ENCODE results near the gene GALNTL6. TPM values are rescaled to one million over a fixed set of nuclear protein-coding genes. Genes with fewer than 3 reads are reported as not detected.
"Not testable (repeated sequence)": the region's sequence is repeated elsewhere in the genome, so short reads cannot be mapped to it uniquely, and the experiment has no call there.

The GALNTL6 gene
- total and polyA plus RNA-seq, 7 donors = 0.14 to 2.5 (median 0.42) TPM; not detected in 1

GRCh38 chr4:172721659-172722058, 908.5 kb downstream of the GALNTL6 start:
- intact Hi-C loops (cut with DNase I) = no loop called here
- Histone ChIP-seq H3K27me3 (no peaks in the 10 kb centered on the region), H3K36me3 (no peaks in the 10 kb centered on the region), H3K27ac (no peak overlapping the region), H3K4me1 (no peaks in the 10 kb centered on the region), H3K4me3 (no peak overlapping the region), H3K9me3 (peaks cover 0 to 2% (median 0%) of the 10 kb centered on the region in 4 donors)
- DNase-seq = no peak
- TF ChIP-seq, protein P1, sequence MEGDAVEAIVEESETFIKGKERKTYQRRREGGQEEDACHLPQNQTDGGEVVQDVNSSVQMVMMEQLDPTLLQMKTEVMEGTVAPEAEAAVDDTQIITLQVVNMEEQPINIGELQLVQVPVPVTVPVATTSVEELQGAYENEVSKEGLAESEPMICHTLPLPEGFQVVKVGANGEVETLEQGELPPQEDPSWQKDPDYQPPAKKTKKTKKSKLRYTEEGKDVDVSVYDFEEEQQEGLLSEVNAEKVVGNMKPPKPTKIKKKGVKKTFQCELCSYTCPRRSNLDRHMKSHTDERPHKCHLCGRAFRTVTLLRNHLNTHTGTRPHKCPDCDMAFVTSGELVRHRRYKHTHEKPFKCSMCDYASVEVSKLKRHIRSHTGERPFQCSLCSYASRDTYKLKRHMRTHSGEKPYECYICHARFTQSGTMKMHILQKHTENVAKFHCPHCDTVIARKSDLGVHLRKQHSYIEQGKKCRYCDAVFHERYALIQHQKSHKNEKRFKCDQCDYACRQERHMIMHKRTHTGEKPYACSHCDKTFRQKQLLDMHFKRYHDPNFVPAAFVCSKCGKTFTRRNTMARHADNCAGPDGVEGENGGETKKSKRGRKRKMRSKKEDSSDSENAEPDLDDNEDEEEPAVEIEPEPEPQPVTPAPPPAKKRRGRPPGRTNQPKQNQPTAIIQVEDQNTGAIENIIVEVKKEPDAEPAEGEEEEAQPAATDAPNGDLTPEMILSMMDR (IDR thresholded peaks at IDR 0.05) = no peak
- no peak for TF ChIP-seq EP300 (IDR thresholded peaks at IDR 0.05)
- TF ChIP-seq POLR2A (IDR thresholded peaks at IDR 0.05) = no peak
- TF ChIP-seq POLR2AphosphoS5 (IDR thresholded peaks at IDR 0.05) = no peak
- 78 to 79% methylated on average over 4 of the region's 4 CpGs for WGBS, 2 donors

DNA sequence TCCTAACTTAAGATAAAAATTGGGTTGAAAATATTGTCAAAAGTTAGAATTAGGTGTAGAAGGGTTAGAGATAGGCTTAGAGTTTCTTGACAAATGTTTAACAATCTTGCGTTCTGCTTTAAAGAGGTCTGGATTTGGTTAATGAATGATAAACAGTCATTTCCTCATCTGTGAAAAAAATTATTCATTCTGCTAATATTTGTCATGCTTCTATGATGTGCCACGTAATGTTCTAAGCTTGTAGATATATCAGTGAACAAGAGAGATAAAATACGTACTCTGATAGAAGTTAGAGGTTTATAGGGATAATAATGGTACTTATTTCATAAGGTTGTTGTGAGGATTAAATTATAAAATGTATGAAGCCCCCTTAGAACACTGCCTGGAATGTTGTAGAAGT, 912.4 kb downstream of the GALNTL6 start:
- Histone ChIP-seq H3K4me1 (no peaks in the 10 kb centered on the region), H3K9me3 (no peaks in the 10 kb centered on the region), H3K36me3 (no peaks in the 10 kb centered on the region), H3K4me3 (no peak overlapping the region), H3K27ac (no peak overlapping the region), H3K27me3 (no peaks in the 10 kb centered on the region)
- 10 to 45% methylated on average over 3 of the region's 3 CpGs for WGBS, 2 donors
- intact Hi-C loops (cut with DNase I) = no loop called here
- DNase-seq = no peak
- TF ChIP-seq EP300 (IDR thresholded peaks at IDR 0.05) (no peak), POLR2A (IDR thresholded peaks at IDR 0.05) (no peak), POLR2AphosphoS5 (IDR thresholded peaks at IDR 0.05) (no peak)
- TF ChIP-seq, protein P1 (IDR thresholded peaks at IDR 0.05) = no peak

DNA sequence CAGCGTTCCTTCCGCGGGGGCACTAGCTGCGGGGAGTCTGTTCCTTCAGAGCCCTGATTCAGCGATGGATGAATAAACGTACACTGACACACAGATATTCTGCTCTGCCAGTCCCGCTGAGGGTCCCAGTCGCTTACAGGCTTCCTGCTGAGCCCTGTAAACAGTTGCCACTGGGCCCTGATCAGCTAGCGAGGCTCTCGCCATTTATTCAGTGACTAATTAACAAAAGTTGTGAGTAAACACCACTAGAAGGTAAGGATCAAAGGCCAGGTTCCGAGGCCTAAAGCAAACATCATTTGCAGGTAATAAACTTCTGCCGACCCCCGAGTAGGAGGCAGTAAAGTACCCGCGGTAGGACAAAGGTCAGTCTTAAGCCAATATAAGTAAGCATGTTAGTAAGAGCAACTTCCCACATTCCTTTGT, 912.8 kb downstream of the GALNTL6 start:
- TF ChIP-seq POLR2A (IDR thresholded peaks at IDR 0.05) (no peak), POLR2AphosphoS5 (IDR thresholded peaks at IDR 0.05) (no peak), EP300 (IDR thresholded peaks at IDR 0.05) (no peak)
- TF ChIP-seq, protein P1 (IDR thresholded peaks at IDR 0.05) = no peak
- intact Hi-C loops (cut with DNase I) = no loop called here
- H3K4me1 ChIP-seq = no peaks in the 10 kb centered on the region
- H3K9me3 ChIP-seq = no peaks in the 10 kb centered on the region
- no peaks in the 10 kb centered on the region for H3K27me3 ChIP-seq
- WGBS, 2 donors = 10 to 52% methylated on average over 15 of the region's 15 CpGs
- no peaks in the 10 kb centered on the region for H3K36me3 ChIP-seq
- no peak for DNase-seq
- H3K4me3 ChIP-seq = no peak overlapping the region
- H3K27ac ChIP-seq = no peak overlapping the region

DNA sequence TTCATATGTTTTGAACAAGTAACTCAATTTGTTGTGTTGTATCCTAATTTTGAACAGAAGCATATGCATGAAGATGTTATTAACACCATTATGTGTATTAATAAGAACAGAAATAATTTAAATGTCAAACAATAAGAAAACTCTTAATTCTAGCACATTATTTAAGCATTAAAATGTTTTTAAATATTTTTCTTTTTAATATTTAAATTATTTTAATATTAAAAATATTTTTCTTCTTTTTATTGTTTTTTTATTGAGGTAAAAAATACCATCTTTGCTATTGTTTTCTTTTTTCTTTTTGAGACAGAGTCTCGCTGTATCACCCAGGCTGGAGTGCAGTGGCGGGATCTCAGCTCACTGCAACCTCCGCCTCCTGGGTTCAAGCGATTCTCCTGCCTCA, 914.4 kb downstream of the GALNTL6 start:
- 94 to 97% methylated on average over 4 of the region's 4 CpGs for WGBS, 2 donors
- intact Hi-C loops (cut with DNase I) = no loop called here
- H3K27me3 ChIP-seq = no peaks in the 10 kb centered on the region
- DNase-seq = no peak
- no peaks in the 10 kb centered on the region for H3K4me1 ChIP-seq
- TF ChIP-seq, protein P1 (IDR thresholded peaks at IDR 0.05) = no peak
- TF ChIP-seq EP300 (IDR thresholded peaks at IDR 0.05) = no peak
- TF ChIP-seq POLR2A (IDR thresholded peaks at IDR 0.05) = no peak
- TF ChIP-seq POLR2AphosphoS5 (IDR thresholded peaks at IDR 0.05) = no peak
- H3K9me3 ChIP-seq = no peaks in the 10 kb centered on the region
- H3K27ac ChIP-seq = no peak overlapping the region
- H3K36me3 ChIP-seq = no peaks in the 10 kb centered on the region
- H3K4me3 ChIP-seq = no peak overlapping the region

GRCh38 chr4:172733645-172734044, 920.4 kb downstream of the GALNTL6 start:
- H3K27me3 ChIP-seq; intact Hi-C loops (cut with DNase I); H3K4me3 ChIP-seq; H3K27ac ChIP-seq; DNase-seq; H3K4me1 ChIP-seq; H3K36me3 ChIP-seq: not testable (repeated sequence)
- 95 to 97% methylated on average over 3 of the region's 3 CpGs for WGBS, 2 donors
- H3K9me3 ChIP-seq = peaks cover 0 to 15% (median 5%) of the 10 kb centered on the region in 4 donors
